Measurements from ENCODE around the gene GBX2. TPM values are rescaled to one million over a fixed set of nuclear protein-coding genes. Genes with fewer than 3 reads are reported as not detected.

Gene GBX2
- total RNA-seq, 1 donor from 2014 or later: 0.84 TPM

DNA sequence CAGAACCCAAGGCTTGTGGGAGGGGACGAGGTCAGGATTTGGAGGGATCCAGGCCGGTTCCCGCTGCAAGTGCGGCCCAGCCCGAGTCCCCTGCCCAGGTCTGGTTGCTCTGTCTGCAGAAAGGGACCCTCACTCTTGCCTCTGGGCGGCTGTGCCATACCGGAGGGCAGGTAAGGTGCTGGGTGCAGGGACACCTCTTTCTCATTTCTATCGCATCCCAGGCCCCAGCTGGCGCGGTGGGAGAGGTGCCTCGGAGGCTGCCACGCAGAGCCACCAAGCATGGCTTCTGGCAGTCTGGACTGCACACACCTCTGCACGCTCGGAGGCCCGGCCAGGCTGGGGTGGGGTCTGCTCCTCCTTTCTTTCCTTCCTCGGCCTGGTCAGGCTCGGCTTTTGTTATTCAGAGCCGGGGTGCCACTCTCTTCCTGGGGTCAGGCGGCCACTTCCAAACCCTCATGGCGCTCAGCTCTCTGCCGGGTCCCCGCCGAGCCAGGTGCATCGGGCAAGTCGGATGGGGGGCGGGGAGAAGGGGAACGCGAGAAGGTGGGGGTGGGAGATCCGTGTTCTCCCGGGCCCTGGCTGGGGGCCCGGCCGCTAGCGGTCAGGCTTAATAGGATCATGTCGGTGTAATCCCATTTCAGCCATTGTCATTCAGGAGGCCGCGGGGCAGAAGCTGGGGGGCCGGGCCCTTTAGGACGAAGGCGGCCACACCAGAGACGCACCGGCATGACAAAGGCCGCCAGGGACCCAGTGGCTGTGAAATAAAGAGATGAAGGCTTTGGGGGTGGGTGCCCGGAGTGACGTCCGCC, 9.0 kb downstream of the GBX2 start:
- Histone ChIP-seq H3K36me3 (ENCODE audit: control insufficient read depth, insufficient read depth, low read length) (no peaks in the 10 kb centered on the region), H3K4me3 (ENCODE audit: low read depth, low read length) (no peak overlapping the region), H3K27me3 (ENCODE audit: control insufficient read depth, insufficient read depth, low read length) (peaks cover 51% of the 10 kb centered on the region)
- no peak for DNase-seq (ENCODE audit: low read depth)
- TF ChIP-seq, protein P1, sequence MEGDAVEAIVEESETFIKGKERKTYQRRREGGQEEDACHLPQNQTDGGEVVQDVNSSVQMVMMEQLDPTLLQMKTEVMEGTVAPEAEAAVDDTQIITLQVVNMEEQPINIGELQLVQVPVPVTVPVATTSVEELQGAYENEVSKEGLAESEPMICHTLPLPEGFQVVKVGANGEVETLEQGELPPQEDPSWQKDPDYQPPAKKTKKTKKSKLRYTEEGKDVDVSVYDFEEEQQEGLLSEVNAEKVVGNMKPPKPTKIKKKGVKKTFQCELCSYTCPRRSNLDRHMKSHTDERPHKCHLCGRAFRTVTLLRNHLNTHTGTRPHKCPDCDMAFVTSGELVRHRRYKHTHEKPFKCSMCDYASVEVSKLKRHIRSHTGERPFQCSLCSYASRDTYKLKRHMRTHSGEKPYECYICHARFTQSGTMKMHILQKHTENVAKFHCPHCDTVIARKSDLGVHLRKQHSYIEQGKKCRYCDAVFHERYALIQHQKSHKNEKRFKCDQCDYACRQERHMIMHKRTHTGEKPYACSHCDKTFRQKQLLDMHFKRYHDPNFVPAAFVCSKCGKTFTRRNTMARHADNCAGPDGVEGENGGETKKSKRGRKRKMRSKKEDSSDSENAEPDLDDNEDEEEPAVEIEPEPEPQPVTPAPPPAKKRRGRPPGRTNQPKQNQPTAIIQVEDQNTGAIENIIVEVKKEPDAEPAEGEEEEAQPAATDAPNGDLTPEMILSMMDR (IDR thresholded peaks at IDR 0.05; ENCODE audit: insufficient read depth, low read length, poor library complexity, severe bottlenecking): no peak

DNA sequence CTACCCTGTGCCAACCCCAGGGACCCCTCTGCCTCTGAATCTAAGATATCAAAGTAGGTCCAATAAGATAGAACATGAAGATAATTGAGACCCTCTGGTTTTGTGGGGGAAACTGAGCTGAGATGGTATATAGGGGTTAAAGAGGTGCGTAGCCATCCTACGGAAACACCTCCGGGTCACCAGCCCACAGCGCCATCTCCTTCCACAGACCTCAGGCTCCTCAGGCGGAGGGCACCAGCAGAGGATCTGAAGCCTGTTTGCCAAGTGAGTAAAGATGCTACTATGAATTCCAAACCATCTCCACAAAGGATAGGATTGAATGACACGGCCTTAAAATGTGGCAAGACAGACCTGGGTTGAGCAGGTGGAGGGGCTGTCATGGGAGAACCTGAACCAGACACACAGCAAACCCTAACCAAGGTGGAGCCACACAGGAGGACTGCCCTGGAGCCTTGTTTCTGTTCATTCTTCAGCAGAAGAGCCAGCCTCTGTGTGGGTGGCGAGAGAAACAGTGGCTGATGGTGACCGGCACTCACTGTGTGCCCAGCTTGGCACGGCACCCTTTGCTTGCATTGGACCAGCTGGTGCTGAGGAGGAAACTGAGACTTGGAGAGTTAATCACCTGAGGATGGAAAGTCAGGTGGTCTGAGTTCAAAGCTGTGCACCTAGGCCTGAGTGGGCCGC, 10.2 kb downstream of the GBX2 start:
- Histone ChIP-seq H3K4me3 (ENCODE audit: low read depth, low read length) (no peak overlapping the region), H3K27me3 (ENCODE audit: control insufficient read depth, insufficient read depth, low read length) (peaks cover 39% of the 10 kb centered on the region), H3K36me3 (ENCODE audit: control insufficient read depth, insufficient read depth, low read length) (no peaks in the 10 kb centered on the region)
- no peak for DNase-seq (ENCODE audit: low read depth)
- TF ChIP-seq, protein P1 (IDR thresholded peaks at IDR 0.05; ENCODE audit: insufficient read depth, low read length, poor library complexity, severe bottlenecking): no peak

DNA sequence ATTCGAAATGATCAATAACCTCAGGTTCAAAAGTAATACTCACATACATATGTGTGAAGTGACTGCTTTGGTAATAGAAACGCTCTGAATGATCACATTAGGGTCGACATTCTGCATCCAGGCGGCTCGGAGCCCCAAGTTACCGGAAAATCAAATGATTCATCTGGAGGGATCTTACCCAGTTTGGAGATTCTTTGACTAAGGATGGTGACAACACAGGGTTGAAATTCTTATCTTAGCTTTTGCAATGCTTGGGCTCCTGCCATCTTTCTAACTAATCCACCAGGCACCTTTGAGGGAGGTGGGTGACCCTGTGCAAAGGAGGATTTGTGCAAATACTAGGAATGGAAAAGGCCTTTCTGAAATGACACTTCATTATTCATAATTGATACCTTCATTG, 10.8 kb downstream of the GBX2 start:
- H3K27me3 ChIP-seq (ENCODE audit: control insufficient read depth, insufficient read depth, low read length): peaks cover 37% of the 10 kb centered on the region
- no peak for DNase-seq (ENCODE audit: low read depth)
- H3K36me3 ChIP-seq (ENCODE audit: control insufficient read depth, insufficient read depth, low read length): no peaks in the 10 kb centered on the region
- TF ChIP-seq, protein P1 (IDR thresholded peaks at IDR 0.05; ENCODE audit: insufficient read depth, low read length, poor library complexity, severe bottlenecking): no peak
- no peak overlapping the region for H3K4me3 ChIP-seq (ENCODE audit: low read depth, low read length)

DNA sequence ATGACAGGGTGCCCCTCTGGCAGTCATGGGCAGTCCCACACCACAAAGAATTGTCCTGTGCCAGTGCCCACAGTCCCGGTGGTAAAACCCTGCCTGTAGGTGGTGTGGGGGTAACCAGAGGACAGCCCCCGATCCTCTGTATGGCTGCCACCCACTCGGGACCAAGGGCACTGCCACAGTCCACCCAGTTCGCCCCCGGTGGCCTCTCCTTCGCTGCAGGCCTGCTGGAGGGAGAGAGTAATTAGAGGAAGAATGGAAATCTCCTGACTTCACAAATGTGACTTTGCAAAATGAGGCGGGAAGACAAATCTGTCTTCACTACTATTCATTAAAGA, 11.4 kb downstream of the GBX2 start:
- no peaks in the 10 kb centered on the region for H3K36me3 ChIP-seq (ENCODE audit: control insufficient read depth, insufficient read depth, low read length)
- no peak for DNase-seq (ENCODE audit: low read depth)
- peaks cover 35% of the 10 kb centered on the region for H3K27me3 ChIP-seq (ENCODE audit: control insufficient read depth, insufficient read depth, low read length)
- TF ChIP-seq, protein P1 (IDR thresholded peaks at IDR 0.05; ENCODE audit: insufficient read depth, low read length, poor library complexity, severe bottlenecking): no peak
- no peak overlapping the region for H3K4me3 ChIP-seq (ENCODE audit: low read depth, low read length)

DNA sequence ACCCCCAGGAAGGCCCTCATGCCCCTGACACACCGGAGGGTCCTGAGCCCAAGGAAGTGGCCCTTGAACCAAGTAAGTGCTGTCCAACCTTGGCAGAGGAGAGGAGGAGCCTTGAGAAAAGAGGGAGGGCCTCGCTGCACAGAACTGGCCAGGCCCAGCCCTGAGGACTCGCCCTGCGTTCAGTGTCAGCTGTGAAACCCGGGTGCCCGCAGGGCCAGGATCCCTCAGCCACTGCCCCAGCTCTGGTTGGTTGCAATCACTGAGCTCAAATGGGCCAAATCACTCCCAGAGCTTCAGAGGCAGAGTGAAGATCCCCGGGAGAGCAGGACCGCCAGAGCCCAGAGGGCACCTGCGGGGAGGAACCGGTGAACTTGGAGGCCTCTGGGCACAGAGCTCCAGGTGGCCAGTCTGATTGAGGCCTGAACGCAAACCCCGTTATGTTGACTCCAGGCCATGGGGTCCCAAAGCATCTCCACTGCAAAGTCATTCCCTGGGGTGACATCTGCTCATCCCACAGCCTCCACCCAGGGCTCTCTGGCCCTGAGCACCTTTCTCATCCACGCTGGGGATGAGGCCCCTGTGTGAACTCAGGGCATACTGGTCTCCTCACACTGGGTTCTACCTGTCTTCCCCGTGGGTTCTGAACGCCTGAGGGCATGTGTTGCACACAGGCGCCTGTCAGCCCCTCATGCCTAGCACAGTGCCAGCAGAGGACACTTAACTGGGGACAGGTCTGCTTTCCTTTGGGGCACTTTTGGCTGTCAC, 11.9 kb downstream of the GBX2 start:
- Histone ChIP-seq H3K4me3 (ENCODE audit: low read depth, low read length) (no peak overlapping the region), H3K27me3 (ENCODE audit: control insufficient read depth, insufficient read depth, low read length) (peaks cover 29% of the 10 kb centered on the region), H3K36me3 (ENCODE audit: control insufficient read depth, insufficient read depth, low read length) (no peaks in the 10 kb centered on the region)
- DNase-seq (ENCODE audit: low read depth): no peak
- TF ChIP-seq, protein P1 (IDR thresholded peaks at IDR 0.05; ENCODE audit: insufficient read depth, low read length, poor library complexity, severe bottlenecking): no peak

Data from kidney epithelial cell (primary cell).